ENCODE measurements around the gene CLEC7A. TPM values are rescaled to one million over a fixed set of nuclear protein-coding genes. Genes with fewer than 3 reads are reported as not detected.

CLEC7A gene
- polyA plus RNA-seq, 3 donors = 235 to 809 (median 304) TPM

- no peaks in the 10 kb centered on the region for H3K79me2 ChIP-seq (ENCODE audit: insufficient read depth, low read length)
- Mint-ChIP-seq H3K36me3 (no peaks in the 10 kb centered on the region), H3K27me3 (ENCODE audit: low read depth in 3 of 3) (no peaks in the 10 kb centered on the region), H3K4me3 (no peak overlapping the region), H3K27ac (peak overlapping the region in 2 of 7 donors; percentile 30 to 37), H3K4me1 (peaks cover 27% of the 10 kb centered on the region), H3K9me3 (peaks cover 0 to 2% (median 0%) of the 10 kb centered on the region in 7 donors)
- H2AFZ ChIP-seq (ENCODE audit: insufficient read depth, low read depth, low read length, poor library complexity, severe bottlenecking) = no peak overlapping the region
- H3K27me3 ChIP-seq (ENCODE audit: control insufficient read depth in 2 of 2, insufficient read depth in 2 of 2, low read length in 2 of 2) = no peaks in the 10 kb centered on the region
- H3K27ac ChIP-seq (ENCODE audit: low read depth in 1 of 2, low read length in 2 of 2) = no peak overlapping the region
- no peak overlapping the region for H3K9ac ChIP-seq (ENCODE audit: insufficient read depth, low read length, poor library complexity, severe bottlenecking)
- TF ChIP-seq CTCF (IDR thresholded peaks at IDR 0.05) = no peak
- no peak for DNase-seq
- peaks cover 25 to 32% of the 10 kb centered on the region in 2 donors for H3K4me1 ChIP-seq (ENCODE audit: control insufficient read depth in 1 of 2, insufficient read depth in 2 of 2, low read length in 2 of 2)
- intact Hi-C loops (cut with micrococcal nuclease) = no loop called here
- H3K4me2 ChIP-seq (replicated peaks; ENCODE audit: extremely low read depth, low read length, poor library complexity, severe bottlenecking) = no peak overlapping the region
- H3K9me3 ChIP-seq (replicated peaks in 1 of 2; ENCODE audit: control insufficient read depth in 1 of 2, insufficient read depth in 1 of 2, low read length in 2 of 2) = no peaks in the 10 kb centered on the region
- H3K36me3 ChIP-seq (replicated peaks in 1 of 2; ENCODE audit: control insufficient read depth in 1 of 2, insufficient read depth in 2 of 2, low read length in 2 of 2) = no peaks in the 10 kb centered on the region
- WGBS (ENCODE audit: insufficient coverage) = no CpG with 5 or more reads among the region's 2 CpGs
- no peak overlapping the region for H3K4me3 ChIP-seq (replicated peaks in 1 of 3; ENCODE audit: low read depth in 2 of 3, low read length in 3 of 3)
- no peaks in the 10 kb centered on the region for H4K20me1 ChIP-seq (ENCODE audit: insufficient read depth, low read length)
These were observed 45.1 kb upstream of the CLEC7A start for GRCh38 chr12:10174986-10175614.

- DNase-seq = peak; percentile 50 to 92 (median 91)
- Mint-ChIP-seq H3K36me3 (no peaks in the 10 kb centered on the region), H3K9me3 (peaks cover 0 to 2% (median 0%) of the 10 kb centered on the region in 7 donors), H3K4me1 (peaks cover 37% of the 10 kb centered on the region), H3K27ac (peak within 1 kb of the TSS; percentile 54 to 86 (median 78)), H3K27me3 (ENCODE audit: low read depth in 3 of 3) (no peaks in the 10 kb centered on the region), H3K4me3 (peak within 1 kb of the TSS; percentile 44 to 65)
- H3K36me3 ChIP-seq (replicated peaks in 1 of 2; ENCODE audit: control insufficient read depth in 1 of 2, insufficient read depth in 2 of 2, low read length in 2 of 2) = no peaks in the 10 kb centered on the region
- H3K9ac ChIP-seq (ENCODE audit: insufficient read depth, low read length, poor library complexity, severe bottlenecking) = no peak within 1 kb of the TSS
- peak within 1 kb of the TSS; percentile 52 for H3K4me2 ChIP-seq (replicated peaks; ENCODE audit: extremely low read depth, low read length, poor library complexity, severe bottlenecking)
- H3K9me3 ChIP-seq (replicated peaks in 1 of 2; ENCODE audit: control insufficient read depth in 1 of 2, insufficient read depth in 1 of 2, low read length in 2 of 2) = no peaks in the 10 kb centered on the region
- intact Hi-C loops (cut with micrococcal nuclease) = loop anchor here in 1 of 2 donors (2.0 kb wide), 1 partner anchor 15 kb away; no protein-coding TSS in a partner anchor
- no peaks in the 10 kb centered on the region for H4K20me1 ChIP-seq (ENCODE audit: insufficient read depth, low read length)
- no peak for TF ChIP-seq CTCF (IDR thresholded peaks at IDR 0.05)
- H3K4me3 ChIP-seq (replicated peaks in 1 of 3; ENCODE audit: low read depth in 2 of 3, low read length in 3 of 3) = peak within 1 kb of the TSS in 2 of 3 experiments; percentile 27 to 58
- peak within 1 kb of the TSS in 1 of 2 donors; percentile 64 for H3K27ac ChIP-seq (ENCODE audit: low read depth in 1 of 2, low read length in 2 of 2)
- WGBS (ENCODE audit: insufficient coverage) = 100% methylated on average over 1 of the region's 7 CpGs
- no peaks in the 10 kb centered on the region for H3K79me2 ChIP-seq (ENCODE audit: insufficient read depth, low read length)
- no peaks in the 10 kb centered on the region for H3K27me3 ChIP-seq (ENCODE audit: control insufficient read depth in 2 of 2, insufficient read depth in 2 of 2, low read length in 2 of 2)
- H3K4me1 ChIP-seq (ENCODE audit: control insufficient read depth in 1 of 2, insufficient read depth in 2 of 2, low read length in 2 of 2) = peaks cover 34 to 36% of the 10 kb centered on the region in 2 donors
- H2AFZ ChIP-seq (ENCODE audit: insufficient read depth, low read depth, low read length, poor library complexity, severe bottlenecking) = no peak within 1 kb of the TSS
These were observed 42.2 kb upstream of the CLEC7A start, which contains the start of gene OLR1 for GRCh38 chr12:10171973-10172728. OLR1 (minus strand) TSS chr12:10172132; CDS start chr12:10172077, 55 bp downstream.
